H1 (cell line): ENCODE results near the gene CCNL2. TPM values are rescaled to one million over a fixed set of nuclear protein-coding genes. Genes with fewer than 3 reads are reported as not detected.

Experiments used
- CTCF ChIA-PET: fragments of 300-600 bp; sonication (Branson Sonifier 250); formaldehyde crosslinking; loops from one replicate; lab custom pipeline; 2021; ENCODE audit not compliant: partially characterized antibody; lab: Charles Lee
- POLR2A ChIA-PET: fragments of 300-600 bp; sonication (Branson Sonifier 250); formaldehyde crosslinking; loops from one replicate; lab custom pipeline; 2021; ENCODE audit warnings: inconsistent platforms; ENCODE audit not compliant: partially characterized antibody; lab: Charles Lee
- DNase-seq, 2 experiments: peaks; one replicate each; pipeline versions ENCODE4 v3.0.0 to v3.0.0-alpha.2; 2010 to 2022; ENCODE audit warnings: low spot score in 2 of 2, low read depth in 1 of 2, mixed read lengths in 1 of 2
- FAIRE-seq: peaks from 2 replicates; lab custom pipeline; 2011; peaks lifted over from hg19 to GRCh38; lab: Jason Lieb, UNC
- H2AFZ ChIP-seq: 2 replicates; pipeline ENCODE4 v1.8.1; 2012; ENCODE audit warnings: low read length, inconsistent platforms
- H2AK5ac ChIP-seq: 2 replicates; pipeline ENCODE4 v1.6.1; 2013; ENCODE audit warnings: low read depth, low read length
- H2BK120ac ChIP-seq: replicated peaks from 2 replicates; pipeline ENCODE3; 2013; ENCODE audit warnings: low read depth, low read length, inconsistent platforms
- H2BK12ac ChIP-seq: 2 replicates; pipeline ENCODE4 v1.6.1; 2013; ENCODE audit warnings: low read depth, low read length
- H2BK15ac ChIP-seq: 2 replicates; pipeline ENCODE4 v1.6.1; 2013; ENCODE audit warnings: low read length
- H2BK20ac ChIP-seq: 2 replicates; pipeline ENCODE4 v1.6.1; 2013; ENCODE audit warnings: low read length
- H2BK5ac ChIP-seq: 2 replicates; pipeline ENCODE4 v1.6.1; 2013; ENCODE audit warnings: low read depth, low read length
- H3K14ac ChIP-seq: 2 replicates; pipeline ENCODE4 v1.6.1; 2013; ENCODE audit warnings: inconsistent platforms; ENCODE audit not compliant: insufficient read length
- H3K18ac ChIP-seq: 2 replicates; pipeline ENCODE4 v1.6.1; 2013; ENCODE audit warnings: low read length; ENCODE audit errors: extremely low read depth
- H3K23ac ChIP-seq: 2 replicates; pipeline ENCODE4 v1.6.1; 2013; ENCODE audit warnings: inconsistent platforms; ENCODE audit not compliant: insufficient read length
- H3K23me2 ChIP-seq: 2 replicates; pipeline ENCODE4 v1.6.1; 2013; ENCODE audit warnings: low read depth, low read length
- H3K27ac ChIP-seq: 2 replicates; pipeline ENCODE4 v1.6.1; 2011; ENCODE audit warnings: low read depth, low read length, inconsistent platforms
- H3K27me3 ChIP-seq, 4 experiments: replicated peaks in 1 of 4; 1 replicate in 1 of 4; 2 replicates in 3 of 4; pipeline versions ENCODE4 v1.6.1 to v1.8.1; 2011 to 2013; ENCODE audit warnings: low read length in 3 of 4, mild to moderate bottlenecking in 3 of 4, inconsistent platforms in 2 of 4, mixed read lengths in 2 of 4, moderate library complexity in 1 of 4; ENCODE audit not compliant: control insufficient read depth in 3 of 4, insufficient read depth in 3 of 4; ENCODE audit errors: extremely low read depth in 1 of 4
- H3K36me3 ChIP-seq, 4 experiments: 2 replicates each; pipeline versions ENCODE4 v1.6.1 to v1.8.1; 2011 to 2013; ENCODE audit warnings: mild to moderate bottlenecking in 4 of 4, low read length in 3 of 4, moderate library complexity in 2 of 4, control low read depth in 1 of 4, inconsistent platforms in 1 of 4; ENCODE audit not compliant: insufficient read depth in 4 of 4, control insufficient read depth in 2 of 4
- H3K4ac ChIP-seq: replicated peaks from 2 replicates; pipeline ENCODE3; 2013; ENCODE audit warnings: low read length, low read depth, mixed read lengths, inconsistent platforms; ENCODE audit not compliant: insufficient read length
- H3K4me1 ChIP-seq, 4 experiments: replicated peaks in 1 of 4; 1 replicate in 1 of 4; 2 replicates in 3 of 4; pipeline versions ENCODE4 v1.6.1 to v1.8.1; 2011 to 2013; ENCODE audit warnings: low read length in 3 of 4, inconsistent platforms in 2 of 4, mixed read lengths in 1 of 4; ENCODE audit not compliant: insufficient read depth in 4 of 4, control insufficient read depth in 3 of 4
- H3K4me2 ChIP-seq, 2 experiments: 2 replicates each; pipeline versions ENCODE4 v1.6.1 to v1.8.1; 2011 to 2013; ENCODE audit warnings: low read depth in 2 of 2, low read length in 2 of 2, control low read depth in 1 of 2, inconsistent platforms in 1 of 2, mild to moderate bottlenecking in 1 of 2; ENCODE audit not compliant: insufficient read depth in 1 of 2
- H3K4me3 ChIP-seq, 4 experiments: fragments of 200-600, 300-600 bp in 1 of 4; sonication (generic), shearing (Covaris generic), sonication (Bioruptor Twin) in 1 of 4; 2 replicates each; pipeline versions ENCODE4 v1.5.1 to v1.8.1; 2011 to 2016; ENCODE audit warnings: low read length in 4 of 4, low read depth in 3 of 4, control low read depth in 2 of 4, inconsistent platforms in 2 of 4, mild to moderate bottlenecking in 2 of 4, mixed read lengths in 1 of 4, moderate library complexity in 1 of 4; ENCODE audit not compliant: insufficient read depth in 2 of 4; ENCODE audit errors: extremely low read depth in 1 of 4
- H3K56ac ChIP-seq: replicated peaks from 2 replicates; pipeline ENCODE3; 2013; ENCODE audit warnings: low read depth, mild to moderate bottlenecking, mixed read lengths, low read length, inconsistent platforms; ENCODE audit not compliant: insufficient read length
- H3K79me1 ChIP-seq: 2 replicates; pipeline ENCODE4 v1.6.1; 2013; ENCODE audit warnings: low read depth, low read length, control low read depth
- H3K79me2 ChIP-seq, 2 experiments: 2 replicates each; pipeline versions ENCODE4 v1.6.1 to v1.8.1; 2012 to 2013; ENCODE audit warnings: low read length in 2 of 2, mild to moderate bottlenecking in 2 of 2, inconsistent platforms in 1 of 2; ENCODE audit not compliant: insufficient read depth in 2 of 2, control insufficient read depth in 1 of 2
- H3K9ac ChIP-seq, 4 experiments: replicated peaks in 1 of 4; 1 replicate in 1 of 4; 2 replicates in 3 of 4; pipeline versions ENCODE4 v1.6.1 to v1.8.1; 2011 to 2013; ENCODE audit warnings: low read depth in 3 of 4, low read length in 3 of 4, control low read depth in 2 of 4, mild to moderate bottlenecking in 2 of 4, moderate library complexity in 2 of 4, inconsistent platforms in 1 of 4; ENCODE audit errors: extremely low read depth in 1 of 4
- H3K9me3 ChIP-seq, 2 experiments: 2 replicates each; pipeline versions ENCODE4 v1.6.1 to v1.8.1; 2012 to 2013; ENCODE audit warnings: mild to moderate bottlenecking in 2 of 2, moderate library complexity in 2 of 2, control low read depth in 1 of 2, inconsistent platforms in 1 of 2, low read depth in 1 of 2, low read length in 1 of 2, mixed read lengths in 1 of 2; ENCODE audit not compliant: insufficient read depth in 2 of 2
- H4K20me1 ChIP-seq, 2 experiments: replicated peaks in 1 of 2; 2 replicates each; pipeline versions ENCODE3 to v1.8.1; 2011 to 2013; ENCODE audit warnings: inconsistent platforms in 2 of 2, low read length in 2 of 2, mild to moderate bottlenecking in 1 of 2; ENCODE audit not compliant: insufficient read depth in 2 of 2, control insufficient read depth in 1 of 2
- H4K5ac ChIP-seq: 2 replicates; pipeline ENCODE4 v1.6.1; 2013; ENCODE audit warnings: low read length, low read depth, mixed read lengths, inconsistent platforms; ENCODE audit not compliant: insufficient read length
- H4K8ac ChIP-seq: 2 replicates; pipeline ENCODE4 v1.8.0; 2013; ENCODE audit warnings: mild to moderate bottlenecking, moderate library complexity, low read length, inconsistent platforms; ENCODE audit not compliant: insufficient read depth; ENCODE audit errors: extremely low read depth
- H4K91ac ChIP-seq: replicated peaks from 2 replicates; pipeline ENCODE3; 2013; ENCODE audit warnings: low read length, mixed read lengths, inconsistent platforms; ENCODE audit not compliant: insufficient read length
- BACH1 ChIP-seq: IDR thresholded peaks from 2 replicates; pipeline ENCODE4 v1.6.1; 2012; ENCODE audit warnings: low read length, improper control_type of control experiment
- WGBS, 2 experiments: shearing (Covaris generic) in 1 of 2; methylation state at CpG; one replicate each; pipeline versions ENCODE4 v1.1.6 to v1.1.7; 2013 to 2015; ENCODE audit warnings: low lambda C conversion rate in 2 of 2, mixed read lengths in 2 of 2, inconsistent platforms in 1 of 2, low coverage in 1 of 2, missing lambda C conversion rate in 1 of 2; ENCODE audit not compliant: insufficient replicate concordance in 2 of 2, insufficient coverage in 1 of 2, insufficient read length in 1 of 2; ENCODE audit errors: extremely low coverage in 1 of 2, missing lambda C conversion rate in 1 of 2; 5-methylcytosine and 5-hydroxymethylcytosine counted together
- polyA plus RNA-seq, 7 experiments: library from polyadenylated mRNA; depleted of rRNA in 3 of 7; stranded (reverse) in 5 of 7; unstranded in 2 of 7; fragments of >200 nt in 5 of 7; fragments of 200-250 nt in 2 of 7; gene quantifications; 1 replicate in 5 of 7; 2 replicates in 1 of 7; 4 replicates in 1 of 7; pipeline versions ENCODE4 v1.2.1 to v1.2.3, GENCODE V29; 2011 to 2013; ENCODE audit warnings: missing spikeins in 2 of 7, mixed read lengths in 2 of 7
- total RNA-seq: library from RNA; stranded (reverse); fragmentation: NEBNext Ultra II Directional; extraction: Animal tissue kit (Norgen Biotek cat#: 25700); gene quantifications from 2 replicates; pipeline ENCODE4 v1.2.1, GENCODE V29; 2021

Gene CCNL2
- total and polyA plus RNA-seq, 2 of the 8 experiments (the other 6 are each of a cell fraction or from before 2014, with no cell fraction given) = 79.8 to 120 TPM

DNA sequence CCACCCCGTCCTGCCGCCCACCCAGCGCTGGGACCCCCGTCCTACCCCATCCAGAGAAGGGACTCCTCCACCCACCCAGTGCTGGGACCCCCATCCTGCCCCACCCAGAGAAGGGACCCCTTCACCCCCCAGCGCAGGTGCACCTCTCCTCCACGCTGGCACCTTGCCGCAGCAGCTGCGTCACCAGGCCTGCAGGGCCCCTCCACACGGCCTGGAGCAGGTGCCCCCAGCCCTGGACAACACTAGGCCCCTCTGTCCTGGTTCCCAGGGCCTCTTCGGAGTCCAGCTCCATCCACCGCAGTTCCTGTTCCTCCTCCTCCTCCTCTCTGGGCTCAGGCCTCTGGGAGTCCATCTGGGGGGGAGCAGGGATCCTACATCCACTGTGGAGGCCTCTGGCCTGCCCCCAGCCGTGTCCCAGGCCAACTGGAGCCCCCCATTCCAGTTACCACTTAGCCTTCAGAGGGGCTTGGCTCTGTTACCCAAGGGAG lies 21.6 kb upstream of the CCNL2 start:
- Histone ChIP-seq H4K20me1 (no peaks in the 10 kb centered on the region), H3K56ac (no peak overlapping the region), H3K4ac (peak overlapping the region; percentile 69), H3K79me1 (no peaks in the 10 kb centered on the region), H3K27me3 (no peaks in the 10 kb centered on the region; a peak in 2 of 7 replicates), H3K4me2 (peak overlapping the region in 1 of 2 experiments; percentile 44; a peak in 1 of 4 replicates), H3K23me2 (peaks cover 6% of the 10 kb centered on the region; the same call in 1 of the 2 replicates), H3K4me3 (no peak overlapping the region; a peak in 1 of 8 replicates), H3K9ac (no peak overlapping the region), H2AFZ (no peak overlapping the region), H2BK12ac (peak overlapping the region; percentile 87; the same call in 1 of the 2 replicates), H4K8ac (peak overlapping the region; percentile 86), H3K27ac (no peak overlapping the region), H3K4me1 (peaks cover 0 to 32% (median 25%) of the 10 kb centered on the region in 4 experiments; a peak in 6 of 7 replicates), H2BK120ac (peak overlapping the region; percentile 64), H2AK5ac (no peak overlapping the region), H3K23ac (no peak overlapping the region), H2BK15ac (peak overlapping the region; percentile 46; the same call in 1 of the 2 replicates), H3K79me2 (no peaks in the 10 kb centered on the region), H4K91ac (peak overlapping the region; percentile 18), H2BK5ac (peak overlapping the region; percentile 60; the same call in 1 of the 2 replicates), H2BK20ac (peak overlapping the region; percentile 23; the same call in 1 of the 2 replicates), H4K5ac (peak overlapping the region; percentile 48), H3K9me3 (no peaks in the 10 kb centered on the region), H3K14ac (no peak overlapping the region), H3K36me3 (no peaks in the 10 kb centered on the region), H3K18ac (peak overlapping the region; percentile 71; the same call in 1 of the 2 replicates)
- TF ChIP-seq BACH1 = no peak
- FAIRE-seq (no peak), DNase-seq (no peak)
- ChIA-PET POLR2A (interaction anchor here (0.6 to 22.9 kb wide), 10 partner anchors 8 to 101 kb away, joined by 3 to 515 read pairs (median 6); partner anchors contain the start of genes CCNL2, MRPL20 and VWA1), CTCF (interaction anchor here (0.7 to 1.3 kb wide), 5 partner anchors 9 to 84 kb away, joined by 3 to 5 read pairs (median 3); no protein-coding TSS in a partner anchor)
- WGBS, 2 experiments = 91% methylated on average over 8 of the region's 12 CpGs; no CpG with 5 or more reads in 1 of the 2 experiments
